SK-N-SH treated with all-trans-retinoic acid at 6 μM for 48 hours (cell line): Measurements from ENCODE around the gene NPAS1.

Experiments
- ATAC-seq: fragments of 200-7000 bp; cut with Tn5 transposase; 3 replicates; pipeline ENCODE4 v1.9.1; 2020; ENCODE audit warnings: mild to moderate bottlenecking, moderate library complexity
- ARNTL ChIP-seq: fragments of 450-650 bp; formaldehyde crosslinking; IDR thresholded peaks from 2 replicates; pipeline ENCODE4 v1.5.0; 2020; ENCODE audit warnings: low read depth, mild to moderate bottlenecking, moderate library complexity, borderline replicate concordance
- BACH2 ChIP-seq: fragments of 250-450 bp; sonication (Bioruptor Pico); IDR thresholded peaks from 2 replicates; pipeline ENCODE4 v1.9.0; 2021; ENCODE audit warnings: mild to moderate bottlenecking, borderline replicate concordance
- CREB5 ChIP-seq: fragments of 250-450 bp; sonication (Bioruptor Pico); IDR thresholded peaks from 2 replicates; pipeline ENCODE4 v1.5.1; 2020; ENCODE audit warnings: low read depth, mild to moderate bottlenecking, moderate library complexity
- CSDC2 ChIP-seq: fragments of 250-450 bp; sonication (Bioruptor Pico); IDR thresholded peaks from 2 replicates; pipeline ENCODE4 v1.5.0; 2020; ENCODE audit warnings: mild to moderate bottlenecking, moderate library complexity
- ESRRG ChIP-seq: fragments of 250-450 bp; sonication (Bioruptor Pico); IDR thresholded peaks from 2 replicates; pipeline ENCODE4 v1.6.1; 2021; ENCODE audit warnings: mild to moderate bottlenecking
- GLIS3 ChIP-seq: fragments of 250-450 bp; sonication (Bioruptor Pico); IDR thresholded peaks from 2 replicates; pipeline ENCODE4 v1.5.0; 2020; ENCODE audit warnings: mild to moderate bottlenecking, moderate library complexity
- ISL1 ChIP-seq: fragments of 250-450 bp; sonication (Bioruptor Pico); IDR thresholded peaks from 2 replicates; pipeline ENCODE4 v2.1.2; 2022; ENCODE audit warnings: mild to moderate bottlenecking, moderate library complexity
- OSR1 ChIP-seq: fragments of 250-450 bp; sonication (Bioruptor Pico); IDR thresholded peaks from 2 replicates; pipeline ENCODE4 v1.8.0; 2022; ENCODE audit warnings: moderate library complexity, mild to moderate bottlenecking, inconsistent platforms
- PATZ1 ChIP-seq: fragments of 250-450 bp; sonication (Bioruptor Pico); IDR thresholded peaks from 2 replicates; pipeline ENCODE4 v1.8.0; 2020; ENCODE audit warnings: mild to moderate bottlenecking, moderate library complexity, borderline replicate concordance
- POU6F1 ChIP-seq: fragments of 250-450 bp; sonication (Bioruptor Pico); IDR thresholded peaks from 2 replicates; pipeline ENCODE4 v1.8.0; 2021; ENCODE audit warnings: low read depth, mild to moderate bottlenecking, moderate library complexity, borderline replicate concordance
- PPARA ChIP-seq: fragments of 250-450 bp; sonication (Bioruptor Pico); IDR thresholded peaks from 2 replicates; pipeline ENCODE4 v1.5.0; 2020; ENCODE audit warnings: mild to moderate bottlenecking, borderline replicate concordance
- RARB ChIP-seq: fragments of 250-450 bp; sonication (Bioruptor Pico); IDR thresholded peaks from 2 replicates; pipeline ENCODE4 v1.8.0; 2021; ENCODE audit warnings: mild to moderate bottlenecking, moderate library complexity
- SNAI2 ChIP-seq: fragments of 250-450 bp; sonication (Bioruptor Pico); IDR thresholded peaks from 2 replicates; pipeline ENCODE4 v1.5.0; 2020; ENCODE audit warnings: mild to moderate bottlenecking, moderate library complexity
- TCF4 ChIP-seq: fragments of 250-450 bp; sonication (Bioruptor Pico); IDR thresholded peaks from 2 replicates; pipeline ENCODE4 v1.8.0; 2021; ENCODE audit warnings: mild to moderate bottlenecking, moderate library complexity, borderline replicate concordance
- TOX ChIP-seq: fragments of 250-450 bp; sonication (Bioruptor Pico); IDR thresholded peaks from 2 replicates; pipeline ENCODE4 v1.8.0; 2021; ENCODE audit warnings: mild to moderate bottlenecking, moderate library complexity, borderline replicate concordance
- TSHZ2 ChIP-seq: fragments of 250-450 bp; sonication (Bioruptor Pico); IDR thresholded peaks from 2 replicates; pipeline ENCODE4 v1.5.0; 2020; ENCODE audit warnings: mild to moderate bottlenecking, moderate library complexity
- ZC3H10 ChIP-seq: fragments of 250-450 bp; sonication (Bioruptor Pico); IDR thresholded peaks from 2 replicates; pipeline ENCODE4 v1.5.1; 2021; ENCODE audit warnings: mild to moderate bottlenecking, moderate library complexity
- ZFP3 ChIP-seq: fragments of 250-450 bp; sonication (Bioruptor Pico); IDR thresholded peaks from 2 replicates; pipeline ENCODE4 v1.5.0; 2020; ENCODE audit warnings: mild to moderate bottlenecking, moderate library complexity
- ZFP30 ChIP-seq: fragments of 450-650 bp; formaldehyde crosslinking; IDR thresholded peaks from 2 replicates; pipeline ENCODE4 v1.5.0; 2022; ENCODE audit warnings: mild to moderate bottlenecking, moderate library complexity
- ZNF565 ChIP-seq: fragments of 450-650 bp; formaldehyde crosslinking; conservative IDR thresholded peaks from 2 replicates; pipeline ENCODE4 v1.5.0; 2020; ENCODE audit warnings: low read depth, mild to moderate bottlenecking, moderate library complexity
- ZNF70 ChIP-seq: fragments of 450-650 bp; formaldehyde crosslinking; IDR thresholded peaks from 2 replicates; pipeline ENCODE4 v1.5.0; 2020; ENCODE audit warnings: mild to moderate bottlenecking, moderate library complexity
- ZNF8 ChIP-seq: fragments of 450-650 bp; formaldehyde crosslinking; IDR thresholded peaks from 2 replicates; pipeline ENCODE4 v1.5.0; 2020; ENCODE audit warnings: mild to moderate bottlenecking, moderate library complexity

Gene NPAS1

GRCh38 chr19:47068876-47069406 is 49.3 kb downstream of the NPAS1 start:
- TF ChIP-seq BACH2 = no peak
- no peak for TF ChIP-seq ARNTL (CRISPR knock-in tag)
- TF ChIP-seq ZFP30 (CRISPR knock-in tag) = no peak
- TF ChIP-seq CSDC2 (CRISPR knock-in tag) = no peak
- no peak for ATAC-seq

- TF ChIP-seq TSHZ2 (CRISPR knock-in tag) (no peak), OSR1 (no peak), ZNF565 (CRISPR knock-in tag) (no peak), ZC3H10 (CRISPR knock-in tag) (no peak), PPARA (CRISPR knock-in tag) (no peak), POU6F1 (CRISPR knock-in tag) (no peak), ARNTL (CRISPR knock-in tag) (no peak), RARB (CRISPR knock-in tag) (no peak), ZFP30 (CRISPR knock-in tag) (no peak), ZNF8 (CRISPR knock-in tag) (no peak), CSDC2 (CRISPR knock-in tag) (no peak), SNAI2 (CRISPR knock-in tag) (no peak), GLIS3 (CRISPR knock-in tag) (no peak), PATZ1 (CRISPR knock-in tag) (no peak), ISL1 (CRISPR knock-in tag) (no peak), BACH2 (no peak), ZNF70 (CRISPR knock-in tag) (no peak), ESRRG (CRISPR knock-in tag) (no peak), TCF4 (no peak)
- no peak for ATAC-seq
Observed at GRCh38 chr19:47069795-47070194, 50.2 kb downstream of the NPAS1 start.

GRCh38 chr19:47070756-47071155 is 51.1 kb downstream of the NPAS1 start:
- ATAC-seq = no peak
- TF ChIP-seq TSHZ2 (CRISPR knock-in tag) (no peak), ZNF70 (CRISPR knock-in tag) (no peak), OSR1 (no peak), PPARA (CRISPR knock-in tag) (no peak), TCF4 (no peak), ISL1 (CRISPR knock-in tag) (no peak), CREB5 (CRISPR knock-in tag) (no peak), TOX (CRISPR knock-in tag) (no peak), ZFP3 (CRISPR knock-in tag) (no peak), ESRRG (CRISPR knock-in tag) (no peak), ARNTL (CRISPR knock-in tag) (no peak), ZFP30 (CRISPR knock-in tag) (no peak), CSDC2 (CRISPR knock-in tag) (no peak), POU6F1 (CRISPR knock-in tag) (no peak), PATZ1 (CRISPR knock-in tag) (no peak), GLIS3 (CRISPR knock-in tag) (no peak)
- TF ChIP-seq, all 23 proteins: peak for 0
